Stimulated activated CD4-positive, alpha-beta T cell treated with anti-CD3 and anti-CD28 coated beads, Interleukin-4, amount 100 ng/mL, for 4 hours (primary cell): Measurements from ENCODE around the gene ACTR2.

Source experiments
- DNase-seq, 2 experiments: peaks; one replicate each; pipeline ENCODE4 v3.0.0-alpha.2; 2020

ACTR2 gene

GRCh38 chr2:65281627-65282351 lies 54.2 kb downstream of the ACTR2 start:
- no peak for DNase-seq

- no peak for DNase-seq
Observed at GRCh38 chr2:65282477-65283053, 54.9 kb downstream of the ACTR2 start.

GRCh38 chr2:65287364-65287763 lies 59.7 kb downstream of the ACTR2 start:
- no peak for DNase-seq

- no peak for DNase-seq
Observed at GRCh38 chr2:65291216-65292105, 63.8 kb downstream of the ACTR2 start.

GRCh38 chr2:65292106-65292400 lies 64.4 kb downstream of the ACTR2 start:
- no peak for DNase-seq

GRCh38 chr2:65292461-65293011 lies 64.9 kb downstream of the ACTR2 start:
- DNase-seq, result no peak

- DNase-seq, result no peak
Observed at GRCh38 chr2:65293376-65293775, 65.7 kb downstream of the ACTR2 start.

GRCh38 chr2:65294136-65294535 lies 66.5 kb downstream of the ACTR2 start:
- no peak for DNase-seq

- no peak for DNase-seq
Observed at GRCh38 chr2:65294701-65295100, 67.1 kb downstream of the ACTR2 start.

- no peak for DNase-seq
Observed at GRCh38 chr2:65296971-65297370, 69.3 kb downstream of the ACTR2 start.

- no peak for DNase-seq
Observed at GRCh38 chr2:65297544-65297943, 69.9 kb downstream of the ACTR2 start.

- DNase-seq, result no peak
Observed at GRCh38 chr2:65298089-65298488, 70.5 kb downstream of the ACTR2 start.

GRCh38 chr2:65299246-65299645 lies 71.6 kb downstream of the ACTR2 start:
- peak; percentile 5 to 38 for DNase-seq

- no peak for DNase-seq
Observed at GRCh38 chr2:65300134-65300760, 72.6 kb downstream of the ACTR2 start.

GRCh38 chr2:65300761-65301711 lies 73.4 kb downstream of the ACTR2 start:
- peak; percentile 62 to 66 for DNase-seq

GRCh38 chr2:65305934-65306333 lies 78.3 kb downstream of the ACTR2 start:
- no peak for DNase-seq

GRCh38 chr2:65309699-65310098 lies 82.1 kb downstream of the ACTR2 start:
- DNase-seq, result no peak

GRCh38 chr2:65311049-65311448 lies 83.4 kb downstream of the ACTR2 start:
- DNase-seq, result no peak

- no peak for DNase-seq
Observed at GRCh38 chr2:65311596-65311995, 84.0 kb downstream of the ACTR2 start.

GRCh38 chr2:65313126-65313953 lies 85.7 kb downstream of the ACTR2 start:
- DNase-seq, result no peak

- DNase-seq, result no peak
Observed at GRCh38 chr2:65313954-65314256, 86.3 kb downstream of the ACTR2 start.
